ENCODE measurements around the gene SEC22B.
"Not testable (repeated sequence)": the region's sequence is repeated elsewhere in the genome, so short reads cannot be mapped to it uniquely, and the experiment has no call there.

Gene SEC22B

DNA sequence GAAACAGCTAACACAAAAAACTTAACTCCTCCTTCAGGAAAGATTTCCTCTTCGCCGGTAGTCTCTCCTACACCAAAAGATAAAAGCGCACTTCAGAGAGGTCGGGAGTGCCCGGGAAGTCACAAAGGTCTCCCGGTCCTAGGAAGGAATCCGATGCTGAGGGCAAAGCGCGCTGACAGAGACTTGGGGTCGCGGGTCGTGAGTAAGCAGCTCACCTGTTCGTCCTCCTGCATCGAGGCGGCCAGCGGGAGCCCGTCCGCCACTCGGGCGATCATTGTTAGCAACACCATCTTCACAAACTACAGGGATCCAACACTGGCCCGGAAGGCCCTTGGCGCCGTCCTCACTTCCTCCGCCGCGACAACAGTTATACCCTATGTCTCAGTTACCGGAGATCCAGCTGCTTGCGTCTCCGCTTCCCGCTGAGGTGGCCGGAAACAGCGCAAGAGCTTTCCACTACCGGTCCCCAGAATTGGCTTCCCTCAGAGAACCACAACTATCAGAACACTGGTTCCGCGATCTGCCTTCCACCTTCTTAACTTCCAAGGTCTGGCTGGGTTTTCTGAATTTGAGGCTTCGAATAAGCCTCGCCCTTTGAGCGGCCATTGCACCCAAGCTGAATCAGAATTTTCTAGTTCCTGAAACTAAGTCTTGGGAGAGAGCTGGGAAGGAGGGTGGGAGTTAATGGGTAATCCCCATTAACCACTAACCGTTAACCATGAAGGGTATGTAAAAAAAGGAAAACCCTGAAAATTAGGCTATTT, at the start of gene SEC22B:
Gene SEC22B (minus strand): TSS at position 429 of the 764 bp plus-strand sequence. CDS start 139 bp downstream, at position 290.
- peak; percentile 91 to 93 for DNase-seq

DNA sequence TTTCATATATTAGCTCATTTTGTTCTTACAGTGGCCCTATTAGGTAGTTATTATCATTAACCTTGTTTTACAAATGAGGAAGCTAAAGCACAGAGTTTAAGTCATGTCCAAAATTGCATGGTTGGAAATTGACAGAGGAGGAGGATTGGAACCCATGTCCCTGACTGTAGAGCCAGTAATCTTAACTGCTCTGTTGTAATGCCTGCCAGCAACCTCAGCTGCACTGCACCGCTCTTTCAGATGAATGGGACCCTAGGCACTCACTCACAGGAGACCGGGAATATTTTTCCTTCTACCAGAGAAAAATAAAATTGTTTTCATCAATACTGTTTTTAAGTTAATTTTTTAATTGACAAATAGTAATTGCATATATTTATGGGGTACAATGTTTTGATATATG, 41.6 kb upstream of the SEC22B start:
- DNase-seq, result not testable (repeated sequence)

DNA sequence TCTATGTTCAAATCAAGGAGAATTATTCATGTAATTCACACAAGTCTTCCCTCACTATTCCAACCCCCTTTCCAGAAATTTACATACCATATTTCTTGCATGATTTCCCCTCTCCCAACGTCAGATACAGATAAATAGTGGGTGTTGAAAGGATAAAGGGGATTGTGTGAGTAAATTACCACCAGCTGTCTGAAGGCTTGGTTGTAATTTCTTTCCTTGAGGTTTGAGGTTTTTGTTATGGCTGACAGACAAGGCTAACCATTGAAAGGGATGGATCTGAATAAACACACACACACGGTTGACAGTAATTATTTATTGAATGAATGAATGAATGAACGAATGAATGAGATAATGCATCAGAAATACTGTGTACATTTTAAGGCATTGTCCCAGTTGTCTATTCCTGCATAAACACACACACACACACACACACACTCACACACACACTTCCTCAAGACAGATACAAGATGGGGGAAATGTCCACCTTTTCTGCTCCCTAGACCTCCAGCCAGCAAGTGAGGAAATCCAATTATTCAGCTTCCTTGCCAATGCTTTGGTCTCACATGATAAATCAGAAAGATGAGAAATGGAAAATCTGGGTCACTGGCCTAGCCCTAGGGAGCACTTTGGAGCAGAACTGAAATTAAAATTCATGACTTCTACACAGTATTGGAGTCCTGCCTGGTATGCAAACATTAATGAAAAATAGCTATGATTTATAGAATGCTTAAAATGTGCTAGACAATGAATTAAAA, 41.0 kb upstream of the SEC22B start:
- DNase-seq, result not testable (repeated sequence)

DNA sequence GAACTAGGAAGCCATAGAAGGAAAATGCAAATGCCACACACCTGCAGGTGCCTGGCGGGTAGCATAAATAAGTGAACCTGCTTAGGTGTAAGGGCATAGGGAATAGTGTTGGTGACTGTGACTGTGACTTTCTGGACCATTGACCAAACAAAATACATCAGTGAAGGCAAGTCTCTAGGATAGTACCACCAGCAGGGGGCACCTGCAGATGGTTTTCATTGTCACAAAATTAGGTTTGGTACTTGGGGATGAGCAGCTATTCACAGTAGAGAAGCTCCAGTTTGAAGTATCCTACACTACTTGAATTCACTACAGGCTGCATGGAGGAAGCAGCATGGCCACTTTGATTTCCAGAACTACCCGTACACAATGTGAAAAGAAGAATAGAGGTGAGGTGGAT, 37.3 kb upstream of the SEC22B start:
- DNase-seq, result not testable (repeated sequence)

- DNase-seq, result not testable (repeated sequence)
Observed at GRCh38 chr1:120210754-120211153, 34.4 kb upstream of the SEC22B start.

DNA sequence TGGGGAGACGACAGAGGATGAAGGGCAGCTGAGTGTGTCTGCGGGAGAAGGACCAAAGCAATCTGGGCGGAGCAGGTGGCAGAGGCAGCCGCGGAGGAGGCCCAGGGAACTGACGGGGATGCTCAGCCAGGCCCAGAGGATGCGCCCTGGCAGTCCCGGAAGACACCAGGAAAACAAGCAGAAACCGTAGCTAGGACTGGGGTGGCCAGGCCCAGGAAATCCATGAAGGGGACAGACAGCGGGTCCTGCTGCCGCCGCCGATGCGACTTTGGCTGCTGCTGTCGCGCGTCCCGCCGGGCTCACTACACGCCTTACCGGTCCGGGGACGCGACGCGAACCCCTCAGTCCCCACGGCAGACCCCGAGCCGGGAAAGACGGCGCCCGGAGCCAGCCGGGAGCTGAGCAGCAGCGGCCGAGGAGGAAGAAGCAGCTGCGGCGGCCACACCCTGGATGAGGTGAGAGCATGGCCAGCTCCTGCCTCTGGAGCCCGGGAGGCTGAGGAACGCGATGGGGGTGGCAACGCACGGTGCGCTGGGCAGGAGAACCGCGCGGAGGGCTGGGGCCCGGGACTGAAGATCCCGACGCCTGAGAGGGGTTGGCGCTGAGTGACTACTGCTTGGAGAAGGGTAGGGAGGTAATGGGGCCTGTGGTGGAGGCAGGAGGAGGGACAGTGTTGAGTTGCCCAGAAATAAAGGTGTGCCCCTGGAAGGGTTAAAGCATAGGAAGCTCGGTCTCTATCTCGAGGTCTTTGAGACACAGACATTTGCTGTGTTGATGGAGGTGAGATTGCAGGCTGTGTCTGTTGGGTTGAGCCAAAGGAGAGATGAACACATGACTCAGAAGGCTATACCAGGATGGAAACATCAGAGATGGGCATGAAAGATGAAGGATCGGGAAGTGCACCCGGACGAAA, 20.8 kb upstream of the SEC22B start:
- DNase-seq, result peak; percentile 25 to 37

DNA sequence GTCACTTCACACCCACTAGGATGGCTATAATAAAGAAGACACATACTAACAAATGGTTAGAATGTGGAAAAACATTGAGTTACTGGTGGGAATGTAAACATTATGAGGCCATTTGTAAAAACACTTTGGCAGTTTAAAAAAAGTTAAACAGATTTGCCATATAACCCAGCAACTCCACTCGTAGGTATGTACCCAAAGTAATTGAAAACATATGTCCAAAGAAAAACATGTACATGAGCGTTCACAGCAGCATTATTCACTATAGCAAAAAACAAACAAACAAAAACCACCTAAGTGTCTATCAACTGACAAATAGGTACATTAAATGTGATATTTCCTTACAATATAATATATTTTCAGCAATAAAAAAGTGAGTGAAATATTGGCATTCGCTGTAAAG, 12.3 kb upstream of the SEC22B start:
- DNase-seq, result not testable (repeated sequence)

DNA sequence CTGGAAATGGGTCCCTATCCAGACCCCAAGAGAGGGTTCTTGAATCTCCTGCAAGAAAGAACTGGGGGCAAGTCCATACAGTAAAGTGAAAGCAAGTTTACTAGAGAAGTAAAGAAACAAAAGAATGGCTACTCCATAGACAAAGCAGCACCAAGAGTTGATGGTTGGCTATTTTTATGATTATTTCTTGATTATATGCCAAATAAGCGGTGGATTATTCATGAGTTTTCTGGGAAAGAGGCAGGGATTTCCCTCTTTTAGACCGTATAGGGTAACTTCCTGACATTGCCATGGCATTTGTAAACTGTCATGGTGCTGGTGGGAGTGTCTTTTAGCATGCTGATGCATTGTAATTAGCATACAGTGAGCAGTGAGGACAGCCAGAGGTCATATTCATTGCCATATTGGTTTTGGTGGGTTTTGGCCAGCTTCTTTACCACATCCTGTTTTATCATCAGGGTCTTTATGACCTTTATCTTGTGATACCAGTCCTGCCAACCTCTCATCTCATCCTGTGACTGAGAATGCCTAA, 5.9 kb upstream of the SEC22B start:
- DNase-seq, result not testable (repeated sequence)

- peak; percentile 20 to 23 for DNase-seq
Observed at GRCh38 chr1:120179811-120180690, 3.7 kb upstream of the SEC22B start.

GRCh38 chr1:120178799-120179756, 2.8 kb upstream of the SEC22B start:
- DNase-seq, result no peak

- not testable (repeated sequence) for DNase-seq
Observed at GRCh38 chr1:120178058-120178457, 1.7 kb upstream of the SEC22B start.

- DNase-seq, result not testable (repeated sequence)
Observed at GRCh38 chr1:120175688-120176087, 632 bp downstream of the SEC22B start.

DNA sequence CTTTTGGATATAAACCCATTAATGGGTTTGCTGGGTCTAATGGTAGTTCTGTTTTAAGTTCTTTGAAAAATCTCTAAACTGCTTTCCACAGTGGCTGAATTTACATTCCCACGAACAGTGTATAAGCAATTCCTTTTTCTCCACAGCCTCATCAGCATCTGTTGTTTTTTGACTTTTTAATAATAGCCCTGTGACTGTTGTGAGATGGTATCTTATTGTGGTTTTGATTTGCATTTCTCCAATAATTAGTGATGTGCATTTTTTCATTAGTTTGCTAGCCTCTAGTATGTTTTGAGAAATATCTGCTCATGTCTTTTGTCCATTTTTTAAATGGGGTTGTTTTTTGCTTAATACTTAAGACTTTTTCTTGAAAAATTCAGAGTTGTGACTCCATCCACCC, 11.6 kb downstream of the SEC22B start:
- not testable (repeated sequence) for DNase-seq

- DNase-seq, result not testable (repeated sequence)
Observed at GRCh38 chr1:120162015-120162414, 14.3 kb downstream of the SEC22B start.

DNA sequence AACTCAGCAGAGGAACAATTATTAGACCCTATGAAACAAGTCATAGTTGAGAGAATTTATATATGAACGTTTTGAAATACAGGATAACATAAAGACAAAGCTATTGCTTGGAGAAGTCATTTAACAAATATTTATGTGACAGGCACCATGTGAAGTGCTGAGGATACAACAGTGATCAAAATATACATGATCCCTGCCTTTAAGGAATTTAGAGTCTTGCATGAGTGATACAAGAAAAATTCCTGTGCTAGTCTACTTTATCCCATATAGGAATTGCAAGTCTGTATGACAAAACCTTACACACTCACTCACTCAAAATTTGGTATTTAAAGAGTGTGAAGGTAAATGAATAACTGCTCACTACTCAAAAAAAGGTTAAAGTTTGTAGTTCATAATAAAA, 17.8 kb downstream of the SEC22B start:
- not testable (repeated sequence) for DNase-seq

DNA sequence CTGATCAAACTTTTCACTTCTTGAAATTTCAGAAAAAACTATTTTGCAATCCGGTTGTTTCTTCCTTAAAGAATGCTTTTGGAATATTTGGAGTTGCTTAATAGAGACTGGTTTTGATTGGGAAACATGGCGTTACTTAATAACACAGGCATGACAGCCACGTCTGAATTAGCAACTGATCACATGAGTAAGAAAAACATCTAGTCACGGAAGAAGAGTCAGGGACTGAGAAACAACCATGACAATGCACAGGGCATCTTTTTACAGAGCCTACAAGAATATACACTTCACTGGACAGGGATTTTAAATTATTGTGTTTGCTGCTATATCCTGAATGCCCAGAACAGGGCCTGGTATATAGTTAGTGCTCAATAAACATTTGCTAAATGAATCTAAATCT, 18.2 kb downstream of the SEC22B start:
- DNase-seq, result not testable (repeated sequence)

DNA sequence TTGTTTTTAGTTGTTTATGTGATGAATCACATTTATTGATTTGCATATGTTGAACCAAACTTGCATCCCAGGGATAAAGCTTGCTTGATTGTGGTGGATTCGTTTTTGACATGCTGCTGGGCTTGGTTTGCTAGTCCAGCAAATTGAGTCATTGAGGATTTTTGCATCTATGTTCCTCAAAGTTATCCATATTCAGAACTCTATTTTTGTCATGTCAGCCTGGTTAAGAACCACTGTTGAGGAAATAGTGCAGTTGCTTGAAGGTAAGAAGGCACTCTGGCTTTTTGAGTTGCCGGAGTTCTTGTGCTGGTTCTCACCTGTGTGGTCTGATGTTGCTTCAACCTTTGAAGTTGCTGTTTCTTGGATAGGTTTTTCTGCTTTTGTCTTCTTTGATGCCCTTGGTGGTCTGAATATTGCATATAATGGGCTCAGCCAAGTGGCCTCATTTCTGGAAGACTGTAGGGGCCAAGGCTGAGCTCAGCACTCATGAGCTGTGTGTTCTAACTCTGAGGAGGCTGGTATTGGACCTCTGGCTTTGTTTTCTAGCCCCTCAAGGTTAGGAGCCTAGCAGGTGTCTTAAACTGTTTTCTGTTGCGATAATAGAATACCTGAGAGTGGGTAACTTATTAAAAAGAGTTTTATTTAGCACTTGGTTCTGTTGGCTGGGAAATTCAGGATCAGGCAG, 26.0 kb downstream of the SEC22B start:
- not testable (repeated sequence) for DNase-seq

GRCh38 chr1:120149420-120150059, 26.8 kb downstream of the SEC22B start:
- DNase-seq, result not testable (repeated sequence)

DNA sequence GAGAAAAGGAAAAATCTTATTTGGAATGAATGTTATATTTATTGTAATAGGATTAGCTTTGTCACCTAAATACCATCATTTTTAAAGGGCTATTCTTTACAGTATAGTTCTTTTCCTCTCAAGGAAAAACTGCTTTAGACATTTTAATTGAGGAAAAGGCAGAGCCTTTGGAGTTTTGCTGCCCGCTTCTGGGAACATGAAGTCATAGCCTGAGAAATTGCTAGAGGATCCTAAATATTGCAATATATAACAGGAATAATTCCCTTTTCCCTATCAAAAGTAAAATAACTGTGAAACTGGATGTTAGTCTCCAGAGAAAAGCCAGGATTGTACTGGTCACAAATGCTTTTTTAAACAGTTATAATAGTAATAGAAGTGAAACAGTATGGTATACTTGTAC, 30.5 kb downstream of the SEC22B start:
- DNase-seq, result not testable (repeated sequence)
